Activated CD4-positive, CD25-positive, alpha-beta regulatory T cell treated with anti-CD3 and anti-CD28 coated beads, Interleukin-2, amount 50 U/mL, for 24 hours (primary cell): Measurements from ENCODE around the gene WFIKKN2.
"Not testable (repeated sequence)": the region's sequence is repeated elsewhere in the genome, so short reads cannot be mapped to it uniquely, and the experiment has no call there.

Experiments used
- ATAC-seq, 2 donors: fragments of 150-1000 bp; cut with Tn5 transposase; one replicate each; pipeline ENCODE4 v1.10.0; 2021; ENCODE audit warnings: mild to moderate bottlenecking in 1 of 2, moderate library complexity in 1 of 2

The WFIKKN2 gene, protein sequence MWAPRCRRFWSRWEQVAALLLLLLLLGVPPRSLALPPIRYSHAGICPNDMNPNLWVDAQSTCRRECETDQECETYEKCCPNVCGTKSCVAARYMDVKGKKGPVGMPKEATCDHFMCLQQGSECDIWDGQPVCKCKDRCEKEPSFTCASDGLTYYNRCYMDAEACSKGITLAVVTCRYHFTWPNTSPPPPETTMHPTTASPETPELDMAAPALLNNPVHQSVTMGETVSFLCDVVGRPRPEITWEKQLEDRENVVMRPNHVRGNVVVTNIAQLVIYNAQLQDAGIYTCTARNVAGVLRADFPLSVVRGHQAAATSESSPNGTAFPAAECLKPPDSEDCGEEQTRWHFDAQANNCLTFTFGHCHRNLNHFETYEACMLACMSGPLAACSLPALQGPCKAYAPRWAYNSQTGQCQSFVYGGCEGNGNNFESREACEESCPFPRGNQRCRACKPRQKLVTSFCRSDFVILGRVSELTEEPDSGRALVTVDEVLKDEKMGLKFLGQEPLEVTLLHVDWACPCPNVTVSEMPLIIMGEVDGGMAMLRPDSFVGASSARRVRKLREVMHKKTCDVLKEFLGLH

DNA sequence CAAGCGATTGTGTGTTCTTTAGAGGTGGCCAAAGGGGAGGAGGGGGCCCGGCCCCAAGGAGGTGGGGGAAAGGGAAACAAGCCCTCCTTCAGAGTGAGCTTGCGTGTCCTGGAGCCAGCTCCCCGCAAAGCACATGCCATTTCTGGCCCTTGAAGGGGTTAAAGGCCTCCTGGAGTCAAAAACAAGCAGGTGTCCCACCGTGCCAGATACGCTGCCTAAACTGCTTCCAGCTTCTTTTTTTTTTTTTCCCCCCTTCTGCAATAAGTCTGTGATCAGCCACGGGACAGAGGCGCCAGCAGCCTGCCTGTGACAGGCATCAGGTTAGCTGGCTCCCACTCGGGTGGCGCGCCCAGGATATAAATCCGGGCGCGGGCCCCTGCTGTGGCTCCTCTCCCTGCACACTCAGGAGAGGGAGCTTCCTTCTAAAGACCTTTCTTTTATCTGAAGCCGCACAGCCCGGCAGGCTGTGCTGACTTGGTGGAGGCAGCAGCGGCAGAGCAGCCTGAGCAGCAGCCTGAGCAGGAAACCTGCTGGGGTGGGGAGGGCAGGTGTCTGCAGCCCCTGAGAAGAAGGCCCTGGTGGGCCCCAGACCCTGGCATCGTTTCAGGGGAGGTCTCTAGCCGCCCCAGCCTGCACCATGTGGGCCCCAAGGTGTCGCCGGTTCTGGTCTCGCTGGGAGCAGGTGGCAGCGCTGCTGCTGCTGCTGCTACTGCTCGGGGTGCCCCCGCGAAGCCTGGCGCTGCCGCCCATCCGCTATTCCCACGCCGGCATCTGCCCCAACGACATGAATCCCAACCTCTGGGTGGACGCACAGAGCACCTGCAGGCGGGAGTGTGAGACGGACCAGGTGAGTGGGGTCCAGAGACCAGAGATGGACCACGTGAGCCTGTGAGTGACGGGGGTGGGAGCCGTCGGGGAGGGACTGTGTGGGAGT lies at the start of gene WFIKKN2:
Gene WFIKKN2, plus strand, starts transcription at position 286 of the 934 bp plus-strand sequence. Its CDS starts 352 bp downstream, at position 638.
- ATAC-seq = no peak

DNA sequence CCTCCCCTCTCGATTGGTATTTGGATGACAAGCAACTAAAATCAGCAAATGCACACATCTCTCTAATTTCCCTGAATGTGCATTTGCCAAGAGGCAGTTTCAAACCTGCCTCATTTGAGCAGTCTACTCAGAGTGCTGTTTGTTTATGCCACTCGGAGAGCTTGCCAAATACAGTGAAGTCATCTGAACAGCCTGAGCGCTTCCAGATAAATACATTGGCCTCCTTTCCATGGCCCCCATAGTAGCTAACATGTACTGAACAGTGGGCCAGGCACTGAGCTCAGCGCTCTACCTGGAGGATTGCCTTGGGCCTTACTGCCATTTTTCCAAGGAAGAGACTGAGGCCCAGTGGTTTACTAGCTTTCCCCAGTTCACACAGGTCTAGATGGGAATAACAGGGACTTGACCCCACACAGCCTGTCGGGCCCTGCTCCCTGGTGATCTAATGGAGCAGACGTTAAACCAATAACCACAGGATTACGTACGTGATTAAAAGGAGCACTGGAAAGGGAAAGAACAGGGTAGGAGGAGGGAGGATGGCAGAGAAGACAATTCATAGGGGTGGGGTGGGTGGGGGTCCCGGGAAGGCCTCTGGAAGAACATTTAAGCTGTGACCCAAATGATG lies 49.3 kb upstream of the WFIKKN2 start:
- ATAC-seq = no peak

DNA sequence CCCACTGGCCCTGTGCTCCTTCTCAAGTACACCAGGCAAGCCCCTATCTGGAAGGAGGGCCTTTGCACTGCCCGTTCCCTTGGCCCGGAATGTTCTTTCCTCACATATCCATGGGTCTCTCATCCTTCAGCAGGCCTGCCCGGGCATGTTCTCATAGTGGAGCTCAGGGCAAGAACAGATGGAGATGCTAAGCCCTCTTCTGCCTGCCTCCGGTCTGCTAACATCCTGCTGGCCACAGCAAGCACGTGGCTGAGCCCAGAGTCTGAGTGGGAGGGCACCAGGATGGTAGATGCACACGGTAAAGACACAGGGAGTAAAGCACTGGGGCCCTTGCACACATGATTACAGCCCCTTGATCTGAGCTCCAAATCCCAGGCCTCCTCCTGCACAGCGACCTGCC lies 48.3 kb upstream of the WFIKKN2 start:
- no peak for ATAC-seq

DNA sequence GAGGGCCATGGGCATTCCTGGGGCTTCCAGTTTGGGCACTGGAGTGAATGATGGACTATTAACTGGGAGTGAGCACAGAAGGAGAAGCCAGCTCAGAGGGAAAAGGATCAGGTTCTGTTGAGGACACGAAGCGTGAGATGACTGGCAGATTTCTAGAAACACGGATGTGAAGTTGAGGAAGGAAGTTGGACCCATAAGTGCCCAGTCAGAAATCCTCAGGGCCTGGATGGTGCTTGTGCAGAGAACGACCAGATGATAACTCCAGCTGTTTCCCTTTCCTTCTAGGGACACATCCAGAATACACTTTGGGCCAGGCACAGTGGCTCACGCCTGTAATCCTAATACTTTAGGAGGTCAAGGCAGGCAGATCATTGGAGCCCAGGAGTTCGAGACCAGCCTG lies 44.8 kb upstream of the WFIKKN2 start:
- no peak for ATAC-seq

DNA sequence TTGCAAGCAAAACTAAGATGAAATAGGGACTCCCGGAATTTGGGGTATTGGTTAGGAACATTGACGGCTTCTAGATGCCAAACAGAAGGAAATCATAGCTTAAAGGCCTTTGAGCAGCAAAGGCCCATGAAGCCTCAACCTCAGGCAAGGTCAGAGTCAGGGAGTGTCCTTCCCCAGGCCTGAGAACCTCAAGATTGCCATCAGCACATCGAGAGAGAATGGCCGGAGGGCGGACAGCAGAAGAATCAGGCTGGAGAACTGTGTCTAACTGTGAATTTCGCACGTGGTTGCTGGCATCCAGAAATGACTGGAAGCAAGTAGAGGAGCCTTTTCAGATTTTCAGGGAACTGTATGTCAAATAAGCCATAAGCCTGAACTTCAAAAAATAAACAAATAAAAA lies 43.3 kb upstream of the WFIKKN2 start:
- no peak for ATAC-seq

DNA sequence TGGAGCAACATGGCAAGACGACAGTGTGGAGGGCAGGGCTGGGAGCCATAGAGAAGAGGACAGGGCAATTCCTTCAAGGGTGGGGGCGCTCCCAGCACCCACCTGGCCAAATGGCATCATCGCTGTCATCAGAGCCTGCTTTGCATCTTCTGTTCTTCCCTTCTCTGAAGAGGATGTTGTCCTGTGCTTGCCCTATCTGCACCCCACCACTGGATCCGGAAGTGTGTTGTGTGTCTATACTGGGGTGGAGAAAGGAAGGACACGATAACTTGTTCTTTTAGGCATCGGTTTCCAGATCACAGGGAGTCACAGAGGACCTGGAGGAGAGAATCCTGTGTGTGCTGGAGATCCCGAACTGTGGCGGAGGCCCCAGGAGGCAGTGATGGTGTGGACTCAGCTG lies 42.4 kb upstream of the WFIKKN2 start:
- ATAC-seq = no peak

DNA sequence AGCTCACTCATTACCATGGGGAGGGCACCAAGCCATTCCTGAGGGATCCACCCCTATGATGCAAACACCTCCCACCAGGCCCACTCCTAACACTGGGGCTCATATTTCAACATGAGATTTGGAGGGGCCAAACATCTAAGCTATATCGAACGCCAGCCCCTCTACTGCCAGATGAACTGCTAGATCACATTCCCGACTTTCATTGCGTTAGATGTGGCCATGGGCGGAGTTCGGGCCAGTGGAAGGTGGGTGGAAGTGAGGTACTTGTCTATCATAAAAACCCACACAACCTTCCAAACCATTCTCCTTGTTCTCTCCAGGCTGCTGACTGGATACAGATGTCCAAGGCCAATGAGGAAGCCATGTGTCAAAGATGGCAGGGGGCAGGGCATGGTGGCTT lies 41.0 kb upstream of the WFIKKN2 start:
- no peak for ATAC-seq

DNA sequence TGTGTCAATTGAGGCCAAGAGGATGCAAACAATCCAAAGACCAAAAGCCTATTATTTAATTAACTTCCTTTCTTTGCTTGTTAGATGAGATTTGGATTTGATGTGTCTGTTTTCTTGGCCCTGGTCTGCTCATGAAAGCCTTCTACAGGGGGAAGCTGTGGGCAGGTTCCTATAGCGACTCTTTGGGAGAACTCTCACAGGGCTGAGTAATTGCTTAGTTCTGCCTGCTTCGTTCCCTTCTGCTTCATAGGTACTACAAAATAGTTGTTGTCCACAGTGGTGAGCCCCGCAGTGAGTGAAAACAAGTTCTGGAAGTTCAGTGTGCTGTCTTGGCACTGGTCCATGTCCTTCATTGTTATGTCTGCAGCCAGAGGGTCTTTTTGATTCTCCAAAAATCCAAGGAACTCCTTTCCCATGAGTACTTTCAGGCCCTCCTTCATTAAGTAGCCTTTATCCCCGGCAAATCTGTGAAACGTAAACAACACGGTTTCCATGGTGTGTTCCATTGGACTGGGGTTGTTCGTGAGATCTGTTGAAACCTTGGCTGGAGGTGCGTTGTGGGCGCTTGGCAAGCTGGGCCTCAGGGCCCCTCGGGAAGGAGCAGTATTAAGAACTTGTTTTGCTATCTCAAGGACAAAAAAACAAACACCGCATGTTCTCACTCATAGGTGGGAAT lies 38.1 kb upstream of the WFIKKN2 start:
- ATAC-seq = no peak

DNA sequence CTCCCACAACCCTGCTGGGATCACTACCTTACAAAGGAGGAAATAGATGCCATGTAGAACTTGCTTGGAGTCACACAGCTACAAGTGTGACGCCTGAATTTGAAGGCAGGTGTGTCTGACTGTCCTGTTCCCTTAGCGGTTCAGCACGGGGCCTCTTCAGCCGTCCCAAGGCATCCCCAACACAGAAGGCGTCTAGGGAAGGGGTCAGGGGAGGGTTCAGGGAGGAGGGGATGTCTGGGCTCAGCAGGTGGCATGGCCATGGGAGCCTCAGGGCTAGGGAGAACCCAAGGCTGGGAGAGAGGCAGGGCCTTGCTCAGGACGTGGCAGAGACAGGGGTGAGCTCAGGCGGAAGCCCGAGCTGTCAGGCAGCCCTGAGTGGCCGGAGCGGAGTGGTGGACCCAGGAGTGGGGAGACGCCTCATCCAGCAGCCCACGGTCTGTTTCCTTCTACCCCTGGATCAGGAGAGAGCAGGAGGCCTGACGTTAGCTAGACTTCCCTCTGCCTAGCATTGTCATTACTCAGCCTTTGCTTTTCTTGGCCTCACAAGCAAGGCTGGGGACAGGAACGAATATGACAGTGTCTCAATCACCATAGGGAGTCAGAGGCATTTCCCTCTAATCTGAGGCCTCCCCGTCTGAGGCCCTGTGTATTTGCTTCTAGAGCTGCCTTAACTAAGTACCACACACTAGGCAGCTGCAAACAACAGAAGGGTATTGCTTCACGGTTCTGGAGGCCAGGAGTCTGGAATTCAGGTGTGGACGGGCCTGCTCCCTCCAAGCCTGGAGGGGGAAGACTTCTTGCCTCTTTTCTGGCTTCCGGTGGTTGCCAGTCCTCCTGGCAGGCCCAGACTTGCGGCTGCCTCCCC lies 36.7 kb upstream of the WFIKKN2 start:
- ATAC-seq = no peak

DNA sequence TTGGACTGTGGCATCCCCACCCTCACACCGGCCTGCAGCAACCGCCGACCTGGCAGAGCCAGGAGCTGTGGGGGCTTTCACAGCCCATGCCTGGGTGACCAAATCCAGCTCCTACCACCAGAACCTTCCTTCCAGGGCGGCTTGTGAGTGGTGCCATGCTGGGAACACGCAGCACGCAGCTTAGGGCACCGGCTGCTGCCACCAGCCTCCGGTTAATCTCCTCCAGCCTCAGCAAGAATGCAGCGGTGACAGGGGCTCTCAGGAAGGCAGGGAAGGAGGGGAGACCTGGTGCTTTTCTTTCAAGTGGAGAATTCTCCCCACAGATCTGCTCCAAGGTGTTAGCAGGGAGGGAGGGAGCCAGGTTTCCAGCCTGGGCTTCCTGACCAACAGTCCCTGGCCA lies 35.8 kb upstream of the WFIKKN2 start:
- no peak for ATAC-seq

DNA sequence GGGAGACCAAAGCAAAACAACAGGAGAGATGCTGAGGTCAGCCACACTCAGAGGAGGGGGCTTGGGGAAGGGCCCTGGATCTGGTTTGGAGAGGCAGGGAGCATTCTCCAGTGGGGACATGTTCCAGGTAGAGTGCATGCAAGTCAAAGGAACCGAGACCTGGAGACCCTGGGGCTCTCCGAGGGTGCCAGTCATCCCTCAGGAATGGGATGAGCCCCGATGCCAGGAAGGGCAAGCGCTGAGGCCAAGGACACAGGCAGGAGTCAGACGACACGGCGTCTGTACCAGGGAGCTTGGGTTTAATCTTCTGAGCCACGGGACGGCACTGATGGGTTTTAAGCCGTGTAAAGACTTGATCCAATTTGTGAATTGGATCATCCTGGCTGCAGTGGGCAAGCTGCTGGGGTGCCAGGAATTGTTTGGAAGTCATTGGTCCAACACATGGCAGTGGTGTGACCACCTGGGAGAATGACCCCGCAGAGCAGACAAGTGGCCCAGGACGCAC lies 35.1 kb upstream of the WFIKKN2 start:
- no peak for ATAC-seq

DNA sequence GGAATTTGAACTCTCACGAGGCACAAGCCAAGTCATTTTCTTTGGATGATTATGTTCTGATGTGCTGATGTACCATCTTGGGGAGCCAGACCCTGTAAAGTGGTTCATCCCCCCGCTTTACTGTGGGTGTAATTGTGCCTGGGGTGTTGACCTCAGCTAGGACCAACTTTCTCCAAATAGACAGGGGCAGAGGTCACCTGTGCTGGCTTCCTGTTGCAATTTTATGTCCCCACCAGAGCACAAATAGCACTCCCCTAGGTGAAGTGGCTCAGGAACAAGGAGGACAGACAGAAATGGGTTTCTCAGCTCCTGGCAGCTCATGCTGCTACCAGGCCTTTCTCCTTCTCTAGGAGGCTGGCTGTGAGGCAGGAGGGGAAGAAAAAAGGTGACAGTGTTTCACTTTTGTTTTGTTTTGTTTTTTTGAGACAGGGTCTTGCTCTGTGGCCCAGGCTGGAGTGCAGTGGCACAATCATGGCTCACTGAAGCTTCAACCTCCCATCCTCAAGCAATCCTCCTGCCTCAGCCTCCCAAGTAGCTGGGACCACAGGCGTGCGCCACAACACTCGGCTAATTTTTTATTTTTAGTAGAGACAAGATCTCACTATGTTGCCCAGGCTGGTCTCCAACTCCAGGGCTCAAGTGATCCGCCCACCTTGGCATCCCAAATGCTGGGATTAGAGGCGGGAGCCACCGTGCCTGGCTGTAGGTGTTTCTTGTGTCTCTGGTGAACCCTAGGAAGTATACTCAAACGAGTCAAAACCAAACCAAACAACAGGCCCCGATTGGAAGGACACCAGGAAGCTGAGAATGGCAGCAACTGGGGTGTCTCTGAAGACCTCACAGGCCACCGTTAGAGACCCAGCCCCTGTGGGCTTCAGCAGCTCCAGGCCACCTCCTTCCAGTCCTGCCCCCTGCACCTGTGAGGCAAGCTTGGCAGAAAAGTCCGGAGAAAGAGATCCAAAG lies 32.5 kb upstream of the WFIKKN2 start:
- no peak for ATAC-seq

DNA sequence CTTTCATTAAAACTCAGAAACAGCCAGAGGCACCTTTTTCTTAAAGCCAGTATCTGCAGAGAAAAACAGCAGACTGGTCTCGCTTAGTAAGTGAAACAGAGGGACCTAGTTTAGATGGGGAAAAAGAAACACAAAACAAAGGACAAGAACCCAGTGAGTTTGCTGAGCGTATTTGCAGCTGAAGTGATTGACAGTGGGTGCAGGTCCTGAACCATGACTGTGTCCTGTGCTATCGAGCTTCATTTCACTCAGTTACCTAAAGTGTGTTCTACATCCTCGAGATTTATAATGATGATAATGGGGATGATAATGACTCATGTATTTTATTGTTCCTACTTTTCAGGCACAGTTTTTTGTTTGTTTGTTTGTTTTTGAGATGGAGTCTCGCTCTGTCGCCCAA lies 31.7 kb upstream of the WFIKKN2 start:
- no peak for ATAC-seq

DNA sequence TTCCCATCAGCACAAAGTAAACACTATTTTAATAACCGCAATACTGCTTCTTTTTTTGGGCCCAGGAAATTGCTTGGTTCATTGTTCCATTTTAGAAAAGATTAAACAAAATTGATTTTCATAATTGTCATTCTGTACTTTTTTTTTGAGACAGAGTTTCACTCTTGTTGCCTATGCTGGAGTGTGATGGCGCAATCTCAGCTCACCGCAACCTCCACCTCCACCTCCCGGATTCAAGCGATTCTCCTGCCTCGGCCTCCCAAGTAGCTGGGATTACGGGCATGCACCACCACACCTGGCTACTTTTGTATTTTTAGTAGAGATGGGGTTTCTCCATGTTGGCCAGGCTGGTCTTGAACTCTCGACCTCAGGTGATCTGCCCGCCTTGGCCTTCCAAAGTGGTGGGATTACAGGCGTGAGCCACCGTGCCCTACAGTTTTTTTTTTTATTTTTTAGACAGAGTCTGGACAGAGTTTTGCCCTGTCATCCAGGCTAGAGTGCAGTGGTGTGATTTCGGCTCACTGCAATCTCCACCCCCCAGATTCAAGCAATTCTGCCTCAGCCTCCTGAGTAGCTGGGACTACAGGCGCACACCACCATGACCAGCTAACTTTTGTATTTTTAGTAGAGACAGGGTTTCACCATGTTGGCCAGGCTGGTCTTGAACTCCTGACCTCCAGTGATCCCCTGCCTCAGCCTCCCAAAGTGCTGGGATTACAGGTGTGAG lies 30.5 kb upstream of the WFIKKN2 start:
- ATAC-seq = not testable (repeated sequence)

DNA sequence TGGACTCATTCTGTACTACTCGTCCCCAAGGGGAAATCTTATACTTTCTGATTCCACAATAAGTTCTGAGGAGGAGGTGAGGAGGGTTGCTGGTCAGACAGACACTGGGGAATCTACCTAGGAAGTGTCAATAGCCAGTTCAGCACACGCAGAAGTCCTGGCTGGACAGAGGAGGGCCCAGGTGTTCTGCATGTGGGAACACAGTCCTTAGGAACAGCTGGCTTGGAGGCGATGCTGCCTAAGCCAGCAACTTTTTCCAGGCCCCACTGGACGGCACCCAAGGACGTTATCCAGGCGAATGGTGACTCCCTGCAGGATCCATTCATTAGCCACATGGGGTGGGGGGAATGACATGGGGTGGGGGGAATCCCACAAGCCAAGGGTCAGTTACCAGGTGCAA lies 29.9 kb upstream of the WFIKKN2 start:
- no peak for ATAC-seq

DNA sequence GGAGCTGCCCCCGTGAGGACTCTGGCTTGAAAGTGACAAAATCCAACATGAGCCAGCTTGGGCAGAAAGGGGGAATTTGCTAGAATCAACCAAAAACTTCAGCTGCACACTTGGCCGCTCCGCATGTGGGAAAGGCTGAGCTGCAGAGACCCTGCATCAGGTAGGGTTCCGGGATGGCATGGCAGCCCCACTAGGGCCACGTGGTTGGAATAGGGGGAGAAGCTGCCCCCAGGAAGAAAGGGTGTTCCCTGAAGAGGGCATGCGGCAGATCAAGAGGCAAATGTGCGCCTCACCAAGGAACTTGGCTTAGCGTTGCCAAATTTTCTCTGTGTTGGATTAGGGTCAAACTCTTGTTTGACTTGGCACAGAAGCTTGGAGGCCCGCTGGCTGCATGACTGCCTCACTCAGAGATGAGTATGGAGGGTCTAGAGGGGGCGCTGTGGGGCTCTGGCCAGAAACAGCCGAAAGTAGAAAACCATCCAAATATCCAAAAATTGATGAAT lies 29.2 kb upstream of the WFIKKN2 start:
- no peak for ATAC-seq

DNA sequence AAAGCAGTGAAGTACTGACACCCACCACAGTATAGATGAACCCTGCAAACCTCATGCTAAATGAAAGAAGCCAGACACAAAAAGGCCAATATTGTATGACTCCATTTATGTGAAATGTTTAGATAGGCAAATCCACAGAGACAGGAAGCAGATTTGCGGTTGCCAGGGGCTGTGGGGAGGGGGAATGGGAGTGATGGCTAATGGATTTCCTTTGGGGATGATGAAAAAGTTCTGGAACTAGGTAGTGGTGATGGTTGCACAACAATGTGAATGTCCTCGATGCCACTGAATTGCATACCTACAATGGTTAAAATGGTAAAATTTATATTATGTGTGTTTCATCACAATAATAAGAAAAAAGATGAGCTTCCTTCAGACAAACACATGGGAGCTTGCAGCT lies 28.4 kb upstream of the WFIKKN2 start:
- no peak for ATAC-seq

DNA sequence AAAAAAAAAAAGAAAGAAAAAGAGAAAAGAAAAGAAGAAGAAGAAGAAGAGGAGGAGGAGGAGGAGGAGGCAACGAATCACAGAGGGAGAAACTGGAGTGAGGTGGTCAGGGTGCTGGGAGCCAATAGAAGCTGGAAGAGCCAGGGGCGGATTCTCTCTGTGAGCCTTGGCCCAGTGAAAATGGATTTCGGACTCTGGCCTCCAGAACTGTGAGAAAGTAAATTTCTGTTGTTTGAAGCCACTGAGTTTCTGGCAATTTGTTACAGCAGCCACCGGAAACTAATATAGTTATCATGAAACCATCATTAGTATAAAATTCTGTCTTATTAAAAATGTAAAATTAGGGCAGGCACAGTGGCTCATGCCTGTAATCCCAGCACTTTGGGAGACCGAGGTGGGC lies 27.7 kb upstream of the WFIKKN2 start:
- no peak for ATAC-seq

DNA sequence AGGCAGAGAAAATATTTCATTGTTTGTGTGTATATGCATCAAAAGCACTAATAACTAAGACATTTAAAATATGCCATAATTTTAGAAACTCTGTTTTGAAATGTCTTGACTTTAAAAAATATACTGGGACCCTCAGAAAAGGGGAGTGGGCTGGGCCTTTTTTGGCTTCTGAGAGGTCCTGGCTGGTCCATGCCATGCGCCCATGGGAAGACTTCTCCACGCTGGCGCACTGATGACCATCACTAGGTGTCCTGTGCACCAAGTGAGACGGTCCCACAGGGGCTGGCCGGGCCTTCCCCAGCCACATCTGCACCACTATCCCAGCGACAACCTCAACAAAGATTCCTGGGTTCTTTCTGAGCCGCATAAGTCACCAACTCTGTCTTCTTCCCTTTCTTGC lies 27.0 kb upstream of the WFIKKN2 start:
- no peak for ATAC-seq
